Stimulated activated naive CD8-positive, alpha-beta T cell treated with anti-CD3 and anti-CD28 coated beads, Interleukin-15, Interleukin-2, amounts not matched to agents 100 ng/mL and 50 ng/mL, for 24 hours (primary cell): ENCODE data around the gene NUDT1.
"Not testable (repeated sequence)": the region's sequence is repeated elsewhere in the genome, so short reads cannot be mapped to it uniquely, and the experiment has no call there.

Experiments
- H3K27ac Mint-ChIP-seq: one replicate; pipeline ENCODE4 v1.8.0; 2021; ENCODE audit warnings: mild to moderate bottlenecking, mixed read lengths
- H3K27me3 Mint-ChIP-seq: one replicate; pipeline ENCODE4 v1.8.0; 2021; ENCODE audit warnings: mixed read lengths
- H3K36me3 Mint-ChIP-seq: one replicate; pipeline ENCODE4 v1.8.0; 2021; ENCODE audit warnings: low read depth, mixed read lengths
- H3K4me1 Mint-ChIP-seq: one replicate; pipeline ENCODE4 v1.8.0; 2021; ENCODE audit warnings: low read depth, mixed read lengths
- H3K4me3 Mint-ChIP-seq: one replicate; pipeline ENCODE4 v1.8.0; 2021; ENCODE audit warnings: mild to moderate bottlenecking, mixed read lengths
- H3K9me3 Mint-ChIP-seq: one replicate; pipeline ENCODE4 v1.8.0; 2021; ENCODE audit warnings: mixed read lengths

Gene NUDT1

GRCh38 chr7:2257046-2257551 lies 15.1 kb downstream of the NUDT1 start:
- H3K27ac Mint-ChIP-seq: no peak overlapping the region
- H3K27me3 Mint-ChIP-seq: no peaks in the 10 kb centered on the region
- H3K9me3 Mint-ChIP-seq: no peaks in the 10 kb centered on the region
- H3K4me3 Mint-ChIP-seq: no peak overlapping the region
- peaks cover 11% of the 10 kb centered on the region for H3K36me3 Mint-ChIP-seq
- peaks cover 21% of the 10 kb centered on the region for H3K4me1 Mint-ChIP-seq

GRCh38 chr7:2257651-2258050 lies 15.6 kb downstream of the NUDT1 start:
- Mint-ChIP-seq H3K9me3 (no peaks in the 10 kb centered on the region), H3K36me3 (peaks cover 15% of the 10 kb centered on the region), H3K4me1 (peaks cover 24% of the 10 kb centered on the region), H3K27ac (no peak overlapping the region), H3K27me3 (no peaks in the 10 kb centered on the region), H3K4me3 (no peak overlapping the region)

GRCh38 chr7:2258661-2259365 lies 16.8 kb downstream of the NUDT1 start:
- Mint-ChIP-seq H3K36me3 (peaks cover 15% of the 10 kb centered on the region), H3K27me3 (no peaks in the 10 kb centered on the region), H3K27ac (no peak overlapping the region), H3K9me3 (no peaks in the 10 kb centered on the region), H3K4me1 (peaks cover 21% of the 10 kb centered on the region), H3K4me3 (no peak overlapping the region)

GRCh38 chr7:2259480-2259879 lies 17.5 kb downstream of the NUDT1 start:
- no peaks in the 10 kb centered on the region for H3K9me3 Mint-ChIP-seq
- no peaks in the 10 kb centered on the region for H3K27me3 Mint-ChIP-seq
- no peak overlapping the region for H3K4me3 Mint-ChIP-seq
- H3K4me1 Mint-ChIP-seq: peaks cover 21% of the 10 kb centered on the region
- H3K36me3 Mint-ChIP-seq: peaks cover 22% of the 10 kb centered on the region
- H3K27ac Mint-ChIP-seq: peak overlapping the region; percentile 80

GRCh38 chr7:2260820-2261219 lies 18.8 kb downstream of the NUDT1 start:
- H3K27me3 Mint-ChIP-seq: no peaks in the 10 kb centered on the region
- H3K4me1 Mint-ChIP-seq: peaks cover 15% of the 10 kb centered on the region
- peaks cover 29% of the 10 kb centered on the region for H3K36me3 Mint-ChIP-seq
- no peaks in the 10 kb centered on the region for H3K9me3 Mint-ChIP-seq
- no peak overlapping the region for H3K27ac Mint-ChIP-seq
- H3K4me3 Mint-ChIP-seq: no peak overlapping the region

- H3K4me1 Mint-ChIP-seq: peaks cover 15% of the 10 kb centered on the region
- H3K27ac Mint-ChIP-seq: peak overlapping the region; percentile 89
- peak overlapping the region; percentile 59 for H3K4me3 Mint-ChIP-seq
- no peaks in the 10 kb centered on the region for H3K9me3 Mint-ChIP-seq
- peaks cover 29% of the 10 kb centered on the region for H3K36me3 Mint-ChIP-seq
- H3K27me3 Mint-ChIP-seq: no peaks in the 10 kb centered on the region
These were observed 19.6 kb downstream of the NUDT1 start for GRCh38 chr7:2261611-2262010.

GRCh38 chr7:2263176-2263575 lies 21.1 kb downstream of the NUDT1 start:
- Mint-ChIP-seq H3K36me3 (peaks cover 29% of the 10 kb centered on the region), H3K4me1 (peaks cover 15% of the 10 kb centered on the region), H3K27ac (no peak overlapping the region), H3K27me3 (no peaks in the 10 kb centered on the region), H3K9me3 (no peaks in the 10 kb centered on the region), H3K4me3 (no peak overlapping the region)

- Mint-ChIP-seq H3K36me3 (peaks cover 29% of the 10 kb centered on the region), H3K27ac (no peak overlapping the region), H3K4me1 (peaks cover 15% of the 10 kb centered on the region), H3K9me3 (no peaks in the 10 kb centered on the region), H3K27me3 (no peaks in the 10 kb centered on the region), H3K4me3 (no peak overlapping the region)
These were observed 22.1 kb downstream of the NUDT1 start for GRCh38 chr7:2264158-2264557.

- H3K27me3 Mint-ChIP-seq: no peaks in the 10 kb centered on the region
- H3K27ac Mint-ChIP-seq: no peak overlapping the region
- H3K9me3 Mint-ChIP-seq: no peaks in the 10 kb centered on the region
- H3K4me3 Mint-ChIP-seq: no peak overlapping the region
- H3K4me1 Mint-ChIP-seq: peaks cover 5% of the 10 kb centered on the region
- H3K36me3 Mint-ChIP-seq: peaks cover 32% of the 10 kb centered on the region
These were observed 24.9 kb downstream of the NUDT1 start for GRCh38 chr7:2266911-2267310.

GRCh38 chr7:2269089-2269990 lies 27.3 kb downstream of the NUDT1 start:
- peaks cover 29% of the 10 kb centered on the region for H3K36me3 Mint-ChIP-seq
- H3K27ac Mint-ChIP-seq, H3K9me3 Mint-ChIP-seq, H3K27me3 Mint-ChIP-seq, H3K4me1 Mint-ChIP-seq, H3K4me3 Mint-ChIP-seq: not testable (repeated sequence)

GRCh38 chr7:2269991-2270460 lies 28.0 kb downstream of the NUDT1 start:
- no peaks in the 10 kb centered on the region for H3K27me3 Mint-ChIP-seq
- H3K9me3 Mint-ChIP-seq: no peaks in the 10 kb centered on the region
- no peaks in the 10 kb centered on the region for H3K4me1 Mint-ChIP-seq
- peaks cover 24% of the 10 kb centered on the region for H3K36me3 Mint-ChIP-seq
- no peak overlapping the region for H3K27ac Mint-ChIP-seq
- H3K4me3 Mint-ChIP-seq: no peak overlapping the region

GRCh38 chr7:2270495-2270894 lies 28.5 kb downstream of the NUDT1 start:
- no peak overlapping the region for H3K4me3 Mint-ChIP-seq
- no peak overlapping the region for H3K27ac Mint-ChIP-seq
- peaks cover 23% of the 10 kb centered on the region for H3K36me3 Mint-ChIP-seq
- H3K9me3 Mint-ChIP-seq: no peaks in the 10 kb centered on the region
- no peaks in the 10 kb centered on the region for H3K27me3 Mint-ChIP-seq
- H3K4me1 Mint-ChIP-seq: no peaks in the 10 kb centered on the region

- Mint-ChIP-seq H3K4me3 (no peak overlapping the region), H3K4me1 (no peaks in the 10 kb centered on the region), H3K27ac (no peak overlapping the region), H3K9me3 (no peaks in the 10 kb centered on the region), H3K27me3 (no peaks in the 10 kb centered on the region), H3K36me3 (peaks cover 20% of the 10 kb centered on the region)
These were observed 29.4 kb downstream of the NUDT1 start for GRCh38 chr7:2271273-2272026.

GRCh38 chr7:2272031-2272430 lies 30.0 kb downstream of the NUDT1 start:
- peaks cover 20% of the 10 kb centered on the region for H3K36me3 Mint-ChIP-seq
- H3K4me1 Mint-ChIP-seq: no peaks in the 10 kb centered on the region
- H3K4me3 Mint-ChIP-seq: no peak overlapping the region
- no peaks in the 10 kb centered on the region for H3K27me3 Mint-ChIP-seq
- H3K9me3 Mint-ChIP-seq: no peaks in the 10 kb centered on the region
- H3K27ac Mint-ChIP-seq: no peak overlapping the region

GRCh38 chr7:2273866-2274265 lies 31.8 kb downstream of the NUDT1 start:
- Mint-ChIP-seq H3K36me3 (peaks cover 20% of the 10 kb centered on the region), H3K4me1 (no peaks in the 10 kb centered on the region), H3K27me3 (no peaks in the 10 kb centered on the region), H3K27ac (no peak overlapping the region), H3K4me3 (no peak overlapping the region), H3K9me3 (no peaks in the 10 kb centered on the region)
